HuH-7.5 (cell line): ENCODE results near the gene ARRDC1.
"Not testable (repeated sequence)": the region's sequence is repeated elsewhere in the genome, so short reads cannot be mapped to it uniquely, and the experiment has no call there.

Source experiments
- DNase-seq: peaks from one replicate; pipeline ENCODE4 v3.0.0; 2011; ENCODE audit warnings: low spot score

The ARRDC1 gene

DNA sequence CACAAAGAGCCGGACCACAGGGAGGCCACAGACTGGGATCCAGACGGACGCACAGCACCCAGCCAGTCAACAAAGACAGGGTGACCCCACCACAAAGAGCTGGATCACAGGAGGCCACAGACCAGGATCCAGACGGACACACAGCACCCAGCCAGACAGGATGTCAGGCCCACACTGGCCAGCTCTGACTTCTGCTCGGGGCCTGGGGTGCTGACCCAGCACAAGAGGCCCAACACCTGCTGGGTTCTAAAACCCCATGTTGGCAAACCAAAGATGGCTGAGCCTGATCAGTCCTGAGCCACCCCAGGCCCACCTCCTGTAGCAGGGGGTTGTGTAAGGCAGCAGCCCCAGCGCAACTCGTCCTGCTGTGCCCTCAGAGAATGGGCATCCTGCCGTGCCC is 21.5 kb upstream of the ARRDC1 start:
- no peak for DNase-seq

DNA sequence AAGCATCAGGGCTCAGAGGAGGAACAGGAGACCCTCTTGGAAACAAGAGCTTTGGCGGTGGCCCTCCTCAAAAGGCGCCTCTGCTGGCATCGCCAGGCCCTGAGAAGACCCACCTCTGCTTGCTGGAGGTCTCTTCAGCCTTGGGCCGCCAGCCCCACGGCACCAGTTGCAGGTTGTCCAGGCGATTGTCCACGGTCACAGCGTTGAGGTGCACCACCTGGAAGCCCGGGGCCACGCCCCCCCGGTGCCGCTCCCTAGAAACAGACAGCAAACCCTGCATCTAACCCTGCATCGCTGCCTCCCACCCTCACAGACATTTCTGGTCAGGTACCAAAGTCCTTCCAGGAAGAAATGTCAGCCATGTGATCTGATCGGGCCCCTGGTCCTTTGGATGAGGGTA is 18.6 kb upstream of the ARRDC1 start:
- DNase-seq: no peak

DNA sequence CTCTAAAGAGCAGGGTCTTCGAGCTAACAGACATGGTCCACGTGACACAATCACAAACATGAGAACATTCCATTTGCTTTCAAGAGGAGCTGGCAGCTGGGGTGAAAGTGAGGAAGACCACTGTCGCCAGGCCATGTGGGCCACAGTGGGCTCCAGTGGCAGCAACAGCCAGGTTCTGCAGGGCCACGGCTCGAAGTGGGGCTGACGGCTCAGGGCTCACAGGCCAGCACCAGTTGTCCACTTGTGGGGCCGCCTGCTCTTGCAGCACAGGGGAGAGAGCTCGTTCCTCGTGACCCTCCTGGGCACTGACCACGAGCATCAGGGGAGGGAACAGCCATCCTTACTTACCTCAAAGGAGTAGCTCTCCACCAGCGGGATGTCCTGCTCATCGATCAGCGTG is 17.2 kb upstream of the ARRDC1 start:
- DNase-seq: no peak

DNA sequence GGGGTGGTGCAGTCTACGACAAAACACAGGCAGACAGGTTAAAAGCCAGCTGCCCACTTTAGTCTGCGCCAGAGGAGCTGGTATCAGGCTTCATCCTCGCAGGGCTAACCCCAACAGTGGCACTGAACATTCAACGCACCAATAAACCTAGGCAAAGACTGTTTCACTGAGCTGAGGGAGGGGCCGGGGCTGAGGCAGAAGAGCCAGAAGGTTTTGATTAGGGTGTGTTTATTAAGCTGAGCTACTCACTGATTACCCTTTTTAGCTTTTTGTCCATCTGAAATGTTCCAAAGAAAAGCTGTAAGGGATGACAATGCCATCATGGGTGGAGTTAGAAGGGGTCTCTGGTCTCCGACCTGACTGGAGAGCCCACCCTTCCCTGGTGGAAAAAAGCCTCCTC is 16.6 kb upstream of the ARRDC1 start:
- DNase-seq: no peak

DNA sequence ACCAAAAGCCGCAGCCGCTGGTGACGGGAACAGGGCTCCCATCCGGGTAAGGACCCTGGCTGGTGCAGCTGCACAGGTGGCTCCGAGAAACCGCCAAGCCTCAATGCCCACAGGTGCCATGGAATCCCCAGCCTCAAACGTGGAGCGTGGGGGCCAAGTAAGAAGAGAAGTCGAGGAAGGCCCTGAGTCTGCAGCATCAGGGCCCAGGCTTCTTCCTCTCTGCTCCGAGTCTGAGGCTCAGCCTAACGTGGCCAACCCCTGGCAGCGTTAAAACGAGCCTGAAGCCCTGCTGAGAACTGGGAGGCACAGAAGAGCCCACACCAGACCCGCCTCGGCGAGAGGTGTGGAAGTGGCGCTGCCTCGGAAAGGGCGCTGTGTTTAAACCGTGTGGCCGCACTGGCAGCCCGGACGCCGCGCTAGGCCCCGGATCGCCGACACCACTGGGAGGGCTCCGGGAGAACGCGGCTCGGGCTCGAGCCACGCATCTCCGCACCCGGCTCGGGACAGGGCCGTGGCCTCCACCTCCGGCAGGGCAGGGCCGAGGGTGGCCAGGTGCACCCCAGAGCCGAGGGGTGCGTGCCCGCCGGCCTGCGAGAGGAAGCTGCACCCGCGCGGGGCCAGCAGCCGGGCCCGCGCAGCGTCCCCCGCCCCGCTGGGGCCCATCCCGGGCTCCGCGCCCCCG is 15.9 kb upstream of the ARRDC1 start:
- peak; percentile 59 for DNase-seq

DNA sequence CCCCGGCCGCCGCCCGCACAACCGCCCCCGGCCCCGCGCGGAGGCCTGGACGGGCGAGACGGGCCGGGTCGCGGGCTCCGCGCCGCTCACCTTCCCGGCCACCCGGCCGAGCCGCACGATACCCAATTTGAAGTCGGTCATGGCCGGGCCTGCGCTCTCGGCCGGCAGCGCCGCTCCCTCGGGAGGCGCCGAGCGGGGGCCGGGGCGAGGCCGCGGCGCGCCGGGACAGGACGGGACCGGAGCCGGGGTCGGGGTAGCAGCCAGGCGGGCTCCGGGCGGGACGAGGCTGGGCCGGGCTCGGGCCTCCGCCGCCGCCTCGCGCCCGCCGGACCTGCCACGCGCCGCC is 15.4 kb upstream of the ARRDC1 start:
- DNase-seq: no peak

DNA sequence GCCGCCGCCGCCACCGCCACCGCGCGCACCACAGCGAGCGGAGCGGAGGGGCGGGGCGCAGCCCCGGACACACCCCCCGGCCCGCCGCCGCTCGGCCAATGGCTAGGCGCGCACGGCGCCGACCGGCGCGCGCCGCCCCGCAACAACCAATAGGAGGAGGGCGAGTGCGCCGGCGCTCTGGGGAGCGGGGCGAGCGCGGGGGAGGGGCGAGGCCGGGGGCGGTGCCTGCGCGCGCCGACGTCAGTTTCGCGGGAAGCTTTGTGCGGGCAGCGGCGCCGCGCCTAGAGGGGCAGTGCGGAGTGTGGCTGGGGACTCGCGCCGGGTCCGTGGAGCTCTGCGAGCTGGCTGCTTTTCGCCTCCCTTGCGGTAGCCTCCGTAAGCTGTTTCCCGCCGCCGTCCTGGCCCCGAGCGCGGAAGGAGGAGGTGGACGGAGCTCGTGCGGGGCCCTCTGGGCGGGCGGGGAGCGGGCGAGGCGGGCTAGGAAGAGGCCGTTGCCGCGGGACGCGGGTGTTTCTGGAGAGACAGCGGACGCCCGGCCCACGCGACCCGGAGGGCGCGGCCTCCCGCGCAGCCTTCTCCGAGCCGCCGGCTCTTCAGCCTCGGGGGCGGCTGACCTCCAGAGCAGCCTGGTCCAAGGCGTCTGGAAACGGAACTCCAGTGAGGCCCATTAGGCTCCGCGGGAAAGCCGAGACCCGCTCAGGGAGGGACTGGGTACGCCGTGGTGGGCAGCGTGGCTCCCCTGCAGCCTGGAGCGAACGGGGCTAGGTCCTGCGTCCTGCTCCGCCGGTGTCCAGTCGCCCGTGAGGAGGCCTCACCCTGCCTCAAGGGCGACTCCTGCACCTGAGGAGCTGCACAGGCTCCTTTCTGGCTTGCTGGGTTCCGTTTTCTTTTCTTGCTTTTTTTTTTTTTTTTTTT is 14.8 kb upstream of the ARRDC1 start, which contains the start of gene ZMYND19:
Gene ZMYND19, minus strand, starts transcription at position 44 of the 915 bp plus-strand sequence. CDS start 249 bp downstream, outside the sequence.
- peak; percentile 99 for DNase-seq

DNA sequence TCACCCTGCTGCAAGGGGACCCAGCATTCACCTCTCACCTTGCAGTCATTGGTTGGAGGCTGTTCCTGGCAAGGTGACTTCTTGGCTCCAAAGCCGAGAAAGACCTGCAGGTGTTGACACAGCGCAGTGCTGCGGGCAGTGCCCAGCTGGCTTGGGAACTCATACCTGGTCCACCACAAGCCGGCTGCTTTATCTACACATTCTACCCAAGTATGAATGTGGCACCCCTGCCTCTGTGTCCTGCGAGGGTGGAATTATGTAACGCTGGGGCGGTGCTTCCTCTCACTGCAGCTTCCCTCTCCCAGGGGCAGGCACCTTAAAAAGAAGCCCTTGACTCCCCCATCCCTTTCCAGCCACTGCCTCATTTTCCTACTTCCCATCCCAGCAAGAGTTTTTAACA is 12.7 kb upstream of the ARRDC1 start:
- no peak for DNase-seq

DNA sequence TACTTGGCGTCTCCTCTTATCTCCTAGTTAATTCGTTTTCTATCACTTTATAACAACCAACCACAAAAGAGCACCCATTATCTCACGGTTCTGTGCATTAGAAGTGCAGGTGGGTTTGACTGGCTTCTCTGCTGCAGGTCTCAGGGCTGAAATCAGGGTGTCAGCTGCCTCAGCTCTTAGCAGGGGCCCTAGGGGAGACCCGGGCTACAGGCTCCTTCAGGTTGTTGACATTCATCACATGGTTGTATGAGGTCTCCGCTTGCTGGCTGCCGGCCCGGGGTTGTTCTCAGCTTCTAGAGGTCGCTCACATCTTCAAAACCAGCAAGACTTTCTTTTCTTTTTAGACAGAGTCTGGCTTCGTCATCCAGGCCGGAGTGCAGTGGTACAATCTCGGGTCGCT is 12.3 kb upstream of the ARRDC1 start:
- no peak for DNase-seq

DNA sequence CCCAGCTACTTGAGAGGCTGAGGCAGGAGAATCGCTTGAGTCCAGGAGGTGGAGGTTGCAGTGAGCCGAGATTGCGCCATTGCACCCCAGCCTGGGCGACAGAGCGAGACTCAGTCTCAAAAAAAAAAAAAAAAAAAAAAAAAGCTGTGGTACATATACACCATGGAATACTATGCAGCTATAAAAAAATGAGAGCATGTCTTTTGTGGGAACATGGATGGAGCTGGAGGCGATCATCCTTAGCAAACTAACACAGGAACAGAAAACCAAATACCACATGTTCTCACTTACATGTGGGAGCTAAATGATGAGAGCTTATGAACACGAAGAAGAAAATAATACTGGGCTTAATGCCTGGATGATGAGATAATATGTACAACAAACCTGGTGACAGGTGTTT is 8.9 kb upstream of the ARRDC1 start:
- DNase-seq: not testable (repeated sequence)

DNA sequence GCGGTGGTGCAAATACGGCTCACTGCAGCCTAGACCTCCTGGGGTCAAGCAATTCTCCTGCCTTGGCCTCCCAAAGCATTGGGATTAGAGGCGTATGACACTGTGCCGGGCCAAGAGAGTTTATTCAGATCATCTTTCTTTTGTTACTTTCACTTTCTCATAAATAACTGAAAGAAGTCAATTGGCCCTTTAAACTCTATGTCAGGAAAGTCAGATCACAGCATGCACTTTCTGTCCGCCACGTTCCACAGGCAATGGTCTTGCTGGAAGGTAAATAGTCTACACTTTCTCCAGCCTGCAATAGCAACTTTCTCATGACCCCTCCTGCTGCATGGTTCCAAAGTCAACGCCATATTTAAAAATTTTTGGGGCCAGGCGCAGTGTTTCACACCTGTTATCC is 6.5 kb upstream of the ARRDC1 start:
- DNase-seq: no peak

DNA sequence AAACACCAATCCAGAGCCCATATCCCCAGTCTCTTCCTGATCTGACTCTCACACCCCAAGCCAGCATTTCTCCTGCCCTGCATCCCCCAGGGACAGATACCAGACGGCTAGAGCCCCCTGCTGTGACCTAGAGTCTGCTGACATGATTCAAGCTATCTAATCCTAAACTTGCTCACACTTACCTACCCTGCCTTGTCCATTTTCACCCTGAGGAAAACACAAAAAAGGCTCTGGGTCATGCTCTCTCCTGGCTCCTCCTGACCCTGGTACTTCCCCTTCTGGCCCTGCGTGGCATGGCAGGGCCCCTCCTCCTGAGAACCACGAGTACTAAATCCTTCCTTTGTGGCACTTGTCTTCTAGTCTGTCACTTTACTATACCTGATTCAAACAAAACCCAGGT is 2.8 kb upstream of the ARRDC1 start:
- DNase-seq: no peak

DNA sequence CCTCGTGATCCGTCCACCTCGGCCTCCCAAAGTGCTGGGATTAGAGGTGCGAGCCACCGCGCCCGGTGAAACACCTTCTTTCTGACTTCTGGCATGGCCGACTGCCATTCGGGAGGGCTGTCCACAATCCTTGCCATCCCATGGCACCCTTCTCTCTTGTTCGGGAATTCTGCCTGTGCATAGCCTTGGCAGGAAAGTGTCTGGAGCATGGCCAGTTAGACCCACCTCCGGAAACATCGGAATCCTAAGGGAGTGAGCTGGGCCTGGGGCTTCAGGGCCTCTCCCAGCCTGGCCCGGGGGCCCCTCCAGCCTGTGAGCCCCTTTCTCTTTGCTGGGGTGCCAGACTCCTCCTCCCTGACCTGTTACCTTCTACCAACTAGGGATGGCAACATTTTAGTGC is 1.6 kb upstream of the ARRDC1 start:
- no peak for DNase-seq

DNA sequence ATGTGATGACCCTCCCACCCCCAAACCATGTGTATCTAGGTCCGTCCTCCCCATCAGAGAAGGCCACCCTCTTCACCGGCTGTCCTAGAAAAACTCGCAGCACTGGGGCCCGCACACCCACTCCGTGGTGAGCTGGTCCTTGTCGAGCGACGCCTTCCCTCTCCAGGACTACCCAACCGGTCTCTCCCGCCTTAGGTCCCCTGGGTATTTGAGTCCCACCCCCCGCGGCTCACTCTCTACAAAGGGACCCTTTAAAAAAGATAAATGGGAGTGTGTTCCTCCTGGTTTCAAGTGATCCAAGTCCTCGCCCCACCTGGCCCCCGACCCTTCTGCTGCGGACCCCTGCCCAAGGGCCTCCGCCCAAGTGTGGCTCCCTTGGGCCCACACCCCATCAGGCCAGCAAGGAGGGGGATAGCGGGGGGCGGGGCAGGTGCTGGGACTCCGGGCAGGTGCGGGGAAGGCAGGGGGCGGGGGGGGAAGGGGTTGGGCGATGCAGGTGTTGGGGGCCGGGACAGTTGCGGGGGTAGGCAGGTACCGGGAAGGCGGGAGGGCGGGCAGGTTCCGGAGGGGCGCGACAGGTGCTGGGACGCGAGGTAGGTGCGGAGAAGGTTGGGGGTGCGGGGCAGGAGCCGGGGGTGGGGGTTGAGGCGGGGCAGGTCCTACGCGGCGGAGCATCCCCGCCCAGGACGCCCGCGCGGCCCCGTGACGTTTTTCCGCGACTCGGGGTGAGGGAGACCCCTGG is 970 bp upstream of the ARRDC1 start:
- DNase-seq: no peak

DNA sequence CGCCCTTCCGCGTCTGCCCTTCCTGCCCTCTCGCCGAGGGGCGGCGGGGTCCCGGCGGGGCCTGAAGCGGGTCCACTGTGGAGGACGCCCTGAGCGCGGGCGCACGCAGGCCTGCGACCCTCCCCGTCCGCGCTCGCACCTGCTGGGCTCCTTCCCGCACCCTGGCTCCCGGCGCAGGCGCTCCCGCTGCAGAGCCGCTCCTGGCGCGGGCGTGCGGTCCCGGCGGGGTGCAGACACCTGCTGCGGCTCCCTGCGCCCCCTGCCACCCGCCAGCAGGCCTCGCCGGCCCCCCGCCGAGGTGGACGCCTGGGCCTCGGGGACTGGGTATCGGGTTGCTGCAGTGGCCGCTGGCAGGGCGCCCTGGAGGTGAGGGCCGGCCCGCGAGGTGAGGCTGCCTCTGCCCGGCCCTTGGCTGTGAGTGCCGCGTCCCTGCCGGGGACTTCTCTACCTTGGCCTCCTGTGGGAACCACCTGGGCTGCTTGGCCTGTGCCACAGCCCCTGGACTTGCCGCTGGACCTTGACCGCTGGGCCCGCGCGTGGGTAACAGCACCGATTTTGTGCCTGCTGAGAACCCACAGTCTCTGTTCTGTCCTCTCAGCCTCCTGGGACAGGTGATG is 627 bp downstream of the ARRDC1 start:
- no peak for DNase-seq

DNA sequence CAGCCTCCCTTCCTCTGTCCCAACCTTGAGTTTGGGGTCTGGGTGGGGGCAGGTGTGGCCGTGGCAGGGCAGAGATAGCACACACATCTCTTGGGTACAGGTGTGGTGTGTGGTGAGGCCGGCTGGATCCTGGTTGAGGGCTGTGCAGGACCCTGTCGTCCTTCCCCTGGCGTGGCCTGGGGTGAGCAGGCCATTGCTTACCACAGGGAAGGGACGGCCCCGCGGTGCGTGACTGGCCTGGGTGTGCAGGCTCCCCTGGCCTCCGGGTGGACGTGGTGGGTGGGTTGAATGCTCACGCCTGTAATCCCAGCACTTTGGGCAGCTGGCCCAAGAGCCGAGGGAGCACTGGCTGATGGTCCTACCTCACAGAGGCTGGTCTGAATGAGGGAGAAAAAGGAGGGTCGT is 1.2 kb downstream of the ARRDC1 start:
- DNase-seq: no peak

DNA sequence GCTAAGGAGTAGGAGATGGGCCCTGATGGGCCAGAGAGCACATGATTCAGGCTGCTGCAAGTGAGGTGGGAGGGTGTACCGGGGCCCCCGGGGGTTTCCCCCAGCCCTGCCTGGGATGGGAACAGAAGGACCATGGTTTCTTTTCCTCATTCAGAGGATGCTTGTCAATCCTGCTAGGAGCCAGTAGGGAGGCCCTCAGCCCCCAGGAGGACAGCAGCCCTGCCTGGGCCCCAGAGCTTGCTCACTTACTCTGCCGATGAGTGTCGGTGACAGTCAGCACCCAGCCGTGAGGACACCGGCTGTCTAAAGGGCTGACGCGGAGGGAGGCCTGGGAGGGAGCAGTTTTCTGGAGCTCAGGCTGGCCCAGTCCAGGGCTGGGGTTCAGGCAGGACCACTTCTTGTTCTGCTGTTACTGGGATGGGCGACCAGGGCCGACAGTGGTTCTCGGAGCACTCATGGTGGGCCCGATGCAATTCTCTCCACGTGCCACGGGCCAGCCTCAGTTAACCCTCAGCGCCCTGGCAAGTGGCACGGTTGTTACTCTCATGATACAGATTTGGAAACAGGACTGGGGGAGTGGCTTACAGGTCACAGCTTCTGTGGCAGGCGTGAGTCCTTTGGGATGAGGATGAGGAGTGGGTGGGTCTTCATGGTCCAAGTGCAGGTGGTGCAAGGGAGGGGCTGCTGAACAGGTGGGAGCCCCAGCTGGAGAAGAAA is 1.8 kb downstream of the ARRDC1 start:
- no peak for DNase-seq

DNA sequence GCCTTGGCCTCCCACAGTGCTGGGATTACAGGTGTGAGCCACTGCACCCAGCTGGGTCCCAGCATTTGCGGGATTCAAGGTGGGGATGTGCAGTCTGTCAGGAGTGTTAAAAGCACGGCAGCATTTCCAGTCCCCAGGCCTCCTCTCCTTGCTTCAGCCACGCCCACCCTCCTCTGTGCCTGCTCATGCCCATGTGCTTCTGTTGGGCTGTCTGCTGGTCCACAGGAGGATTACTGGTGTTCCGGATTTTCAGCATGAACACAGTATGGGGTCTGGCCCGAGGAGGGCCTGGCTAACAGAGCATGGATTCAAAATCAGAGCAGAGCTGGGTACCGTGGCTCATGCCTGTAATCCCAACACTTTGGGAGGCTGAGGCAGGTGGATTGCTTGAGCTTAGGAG is 5.5 kb downstream of the ARRDC1 start:
- DNase-seq: no peak

DNA sequence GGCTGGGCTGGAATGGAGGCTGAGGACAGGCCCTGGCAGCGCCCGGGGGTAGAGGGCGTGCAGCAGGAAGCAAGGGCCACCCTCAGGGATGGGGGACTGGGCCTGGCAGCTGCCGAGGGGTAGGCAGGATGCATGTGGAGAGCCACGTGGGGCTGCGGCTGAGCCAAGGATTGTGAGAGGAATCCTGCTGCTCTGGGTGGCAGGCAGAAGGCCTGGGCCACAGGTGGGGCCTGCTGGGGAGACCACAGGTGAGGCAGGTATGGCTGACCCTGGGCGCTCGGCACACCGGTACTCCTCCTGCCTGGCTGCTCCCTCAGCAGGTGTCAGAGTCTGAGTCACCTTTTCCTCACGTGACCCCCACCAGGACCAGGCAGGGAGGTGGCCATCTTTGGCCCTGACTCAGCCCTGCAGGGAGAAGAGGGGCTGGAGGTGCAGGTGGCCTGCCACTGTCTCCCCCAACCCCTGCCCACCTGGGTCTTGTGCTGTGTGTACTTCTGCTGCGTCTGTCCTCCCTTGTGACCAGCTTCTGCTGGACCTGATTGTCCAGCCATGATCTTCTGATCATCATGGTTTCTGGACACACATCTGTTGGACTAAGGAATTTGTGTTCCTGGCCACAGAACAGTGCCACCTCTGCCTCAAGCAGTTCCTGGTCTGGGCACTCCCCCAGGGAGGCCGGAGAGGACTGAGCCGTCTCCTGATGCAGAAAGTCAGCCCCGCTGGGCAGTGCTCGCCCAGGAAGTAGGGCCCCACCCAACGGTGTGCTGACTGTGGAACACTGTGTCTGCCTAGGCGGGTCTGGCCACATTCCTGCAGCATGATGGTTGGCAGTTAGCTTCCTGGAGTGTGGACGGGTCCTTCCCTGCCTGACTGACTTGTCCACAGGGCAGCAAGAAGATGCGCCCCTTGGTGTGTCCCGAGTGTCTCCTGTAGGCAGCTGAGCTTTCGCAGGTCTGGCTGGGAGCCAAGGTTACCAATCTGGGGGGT is 6.4 kb downstream of the ARRDC1 start:
- DNase-seq: peak; percentile 85

DNA sequence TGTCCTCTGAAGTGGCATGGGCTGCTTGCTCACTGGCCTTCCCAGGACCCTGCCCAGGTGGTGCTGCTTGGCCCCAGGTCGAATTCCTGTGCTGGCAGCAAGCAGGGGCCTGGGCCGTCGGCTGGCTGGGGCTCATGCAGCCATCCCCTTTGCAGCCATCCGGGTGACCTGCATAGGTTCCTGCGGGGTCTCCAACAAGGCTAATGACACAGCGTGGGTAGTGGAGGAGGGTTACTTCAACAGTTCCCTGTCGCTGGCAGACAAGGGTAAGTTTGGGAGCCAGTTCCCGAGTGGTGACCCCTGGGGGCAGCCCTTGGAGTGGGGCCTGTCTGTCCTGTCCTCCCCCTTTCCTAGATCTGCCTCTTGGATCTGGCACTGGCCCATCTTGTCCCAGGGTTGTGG is 7.3 kb downstream of the ARRDC1 start:
- no peak for DNase-seq

DNA sequence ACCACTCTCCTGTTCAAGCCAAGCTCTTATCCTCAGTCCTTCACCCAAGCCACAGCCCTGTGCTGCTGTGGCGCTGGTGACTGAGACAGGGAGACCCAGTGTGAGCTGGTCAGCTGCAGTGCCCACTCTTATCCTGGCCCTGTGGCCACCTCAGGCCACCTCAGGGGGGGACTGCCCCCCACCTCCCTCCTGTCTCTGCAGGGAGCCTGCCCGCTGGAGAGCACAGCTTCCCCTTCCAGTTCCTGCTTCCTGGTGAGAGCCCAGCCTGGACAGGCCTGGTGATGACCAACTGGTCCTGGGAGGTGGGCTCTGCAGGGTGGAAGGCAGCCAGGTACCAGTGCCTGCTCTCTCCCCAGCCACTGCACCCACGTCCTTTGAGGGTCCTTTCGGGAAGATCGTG is 7.8 kb downstream of the ARRDC1 start:
- no peak for DNase-seq
